ENCODE results near the gene MEP1A.

MEP1A gene

DNA sequence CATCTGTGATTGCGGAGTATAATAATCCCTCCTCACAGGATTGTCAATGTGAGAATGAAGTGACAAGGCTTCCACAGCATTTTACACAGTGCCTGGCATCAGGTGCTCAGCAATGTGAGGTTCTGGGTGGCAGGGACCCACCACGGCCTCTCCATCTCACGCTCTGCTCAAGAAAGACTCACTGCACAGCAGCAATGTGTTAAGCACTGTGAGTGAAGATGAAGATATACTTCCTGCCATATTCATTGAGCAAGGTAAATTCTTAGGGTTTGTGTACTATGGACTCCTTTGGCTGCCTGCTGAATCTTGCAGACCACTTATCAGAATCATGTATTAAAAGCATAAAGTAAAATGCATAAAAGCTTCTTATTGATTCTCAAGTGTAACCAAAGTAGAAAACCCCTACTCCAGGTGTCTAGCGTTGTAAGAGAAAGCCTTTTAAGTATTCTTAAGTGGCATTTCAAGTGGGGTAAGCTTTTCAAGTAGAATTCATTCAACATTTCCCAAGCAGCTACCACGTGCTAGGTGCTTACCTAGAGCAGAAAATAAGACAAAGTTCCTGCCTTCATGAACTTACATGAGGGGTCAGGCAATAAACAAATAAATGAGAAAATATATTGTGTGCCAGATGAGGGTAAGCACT, 17.0 kb upstream of the MEP1A start:
- no peak for DNase-seq

DNA sequence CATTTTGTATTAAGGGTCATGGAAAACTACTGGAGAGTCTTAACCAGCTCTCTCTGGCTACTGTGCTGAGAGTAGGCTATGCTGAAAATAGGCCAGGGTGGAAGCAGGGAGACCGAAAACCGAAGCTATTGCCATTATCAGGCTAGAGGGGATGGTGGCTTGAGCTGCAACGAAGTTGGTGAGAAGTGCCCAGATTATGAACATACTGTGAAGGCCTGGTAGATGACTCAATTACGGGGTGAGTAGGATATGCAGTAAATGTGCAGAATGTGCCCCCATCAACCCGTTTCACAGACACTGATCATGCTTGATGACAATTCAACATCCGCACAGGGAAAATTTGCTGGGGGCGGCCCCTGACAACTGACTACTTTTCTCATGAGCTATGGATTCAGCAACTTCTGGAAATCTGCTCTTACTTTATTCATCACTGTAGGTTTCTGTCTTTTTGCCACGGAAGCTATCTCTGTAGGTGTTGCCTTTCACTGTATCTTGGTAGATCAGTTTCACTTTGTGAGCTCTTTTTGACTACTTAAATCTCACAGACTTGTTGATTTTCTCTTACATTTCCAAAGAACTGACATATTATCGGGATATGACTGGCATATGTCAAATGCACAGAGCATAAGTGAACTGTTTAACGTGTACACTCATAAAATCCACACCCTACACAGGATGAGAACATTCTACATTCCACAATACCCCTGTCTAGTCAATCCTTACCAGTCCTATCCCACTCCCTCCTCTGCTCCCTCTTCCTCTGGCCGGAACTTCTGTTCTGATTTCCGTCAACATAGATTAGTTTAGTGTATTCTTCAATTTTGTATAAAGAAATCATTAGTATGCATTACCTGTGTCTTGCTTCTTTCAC, 15.5 kb upstream of the MEP1A start:
- DNase-seq = no peak

DNA sequence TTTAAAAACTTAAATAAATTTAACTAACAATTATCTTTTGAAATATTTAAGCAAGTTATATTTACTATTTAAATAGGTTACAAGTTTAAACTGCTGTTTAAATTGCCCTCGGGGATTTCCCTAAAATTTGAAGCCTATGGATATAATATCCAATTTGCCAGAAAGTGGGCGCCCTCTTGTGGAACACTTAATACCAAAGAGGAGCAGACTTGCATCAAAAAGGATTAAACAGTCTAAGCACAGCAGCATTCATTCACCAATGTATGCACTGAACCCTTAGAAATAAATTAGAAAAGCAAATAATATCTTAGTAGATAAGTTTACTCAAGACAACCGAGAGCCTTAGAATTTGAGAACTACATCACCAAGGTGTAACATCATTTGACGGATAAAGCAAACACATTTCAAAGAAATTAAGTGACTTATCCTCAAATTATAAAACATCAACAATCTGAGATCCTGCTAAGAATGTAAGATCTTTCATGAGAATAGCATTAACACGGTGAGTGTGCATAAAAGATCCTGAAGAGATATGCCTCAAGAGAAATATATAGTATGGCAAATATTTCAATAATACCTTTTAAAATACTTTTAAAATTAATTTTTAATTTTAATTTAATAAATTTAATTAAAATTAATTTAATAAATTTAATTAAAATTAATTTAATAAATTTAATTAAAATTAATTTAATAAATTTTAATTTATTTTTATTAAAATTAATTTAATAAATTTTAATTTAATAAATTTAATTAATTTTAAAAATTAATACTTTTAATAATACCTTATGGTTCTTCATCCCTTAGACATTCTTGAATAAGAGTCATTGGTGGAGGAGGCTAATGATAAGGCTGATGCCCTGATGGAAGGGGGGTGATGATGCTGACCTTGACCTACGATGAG, 11.5 kb upstream of the MEP1A start:
- peak; percentile 45 for DNase-seq

DNA sequence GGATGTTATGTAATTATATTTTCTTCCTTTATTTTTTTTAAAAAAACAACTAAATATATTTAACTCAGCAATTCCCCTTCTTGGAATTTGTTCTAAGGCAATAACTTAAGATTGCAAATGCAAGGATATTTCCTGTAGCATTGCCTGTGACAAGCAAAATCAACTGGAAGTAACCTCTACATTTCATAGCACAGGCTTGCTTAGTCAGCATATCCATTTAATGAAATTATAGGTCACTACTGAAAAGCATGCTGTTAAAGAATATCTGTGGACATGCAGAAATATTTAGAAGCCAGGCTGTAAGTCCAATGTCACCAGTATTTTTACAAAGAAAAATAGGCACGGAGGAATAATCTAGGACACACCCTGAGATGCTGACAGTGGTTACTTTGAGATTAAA, 8.7 kb upstream of the MEP1A start:
- no peak for DNase-seq

DNA sequence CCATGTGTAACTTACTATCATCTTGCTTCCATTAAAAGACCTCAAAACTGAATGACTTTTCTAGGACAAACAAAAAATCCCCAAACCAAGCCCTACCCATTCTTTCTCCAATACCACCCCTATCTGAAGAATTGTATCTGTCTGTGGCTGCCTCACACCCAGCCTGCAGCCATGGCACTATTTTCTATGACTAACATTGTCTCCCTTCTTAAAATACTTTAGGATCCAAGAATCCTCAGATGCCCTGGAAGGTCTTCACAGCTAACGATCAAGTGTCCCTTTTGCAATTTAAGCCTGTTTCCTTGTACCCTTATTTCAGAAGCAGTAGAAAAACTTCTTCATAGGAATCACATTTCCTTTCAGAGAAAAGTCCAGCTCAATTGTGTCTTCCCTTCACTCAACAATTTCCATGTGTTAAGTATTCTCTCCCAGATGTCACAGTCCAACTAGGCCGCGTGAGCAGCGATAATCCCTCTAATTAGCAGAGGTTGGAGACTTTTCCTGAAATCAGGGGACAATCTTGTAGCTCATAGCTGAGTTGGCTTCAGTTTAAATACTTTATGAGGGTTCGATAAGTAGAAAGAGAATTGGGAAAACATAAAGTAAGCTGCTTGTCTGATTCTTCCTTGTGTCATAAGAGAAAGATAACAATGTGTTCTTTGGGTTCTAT, 5.2 kb upstream of the MEP1A start:
- no peak for DNase-seq

DNA sequence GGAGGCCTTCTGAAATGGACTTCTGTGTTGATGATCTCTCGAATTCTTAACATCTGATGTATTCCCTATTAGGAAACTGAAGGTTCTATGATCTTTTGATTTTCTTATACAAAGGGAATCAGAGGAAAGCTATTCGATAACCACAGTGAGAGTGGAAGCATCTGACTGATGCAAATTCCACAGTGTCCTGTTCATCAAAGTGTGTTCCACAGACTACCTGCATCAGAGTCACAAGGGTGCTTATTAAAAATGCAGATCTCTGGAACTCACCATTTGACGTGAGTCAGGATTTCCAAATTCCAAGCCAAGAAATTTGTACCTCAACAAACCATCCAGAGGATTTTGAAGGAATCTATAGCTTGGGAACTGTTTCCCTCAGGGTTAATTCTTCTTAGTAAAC, 4.4 kb upstream of the MEP1A start:
- peak; percentile 3 for DNase-seq

DNA sequence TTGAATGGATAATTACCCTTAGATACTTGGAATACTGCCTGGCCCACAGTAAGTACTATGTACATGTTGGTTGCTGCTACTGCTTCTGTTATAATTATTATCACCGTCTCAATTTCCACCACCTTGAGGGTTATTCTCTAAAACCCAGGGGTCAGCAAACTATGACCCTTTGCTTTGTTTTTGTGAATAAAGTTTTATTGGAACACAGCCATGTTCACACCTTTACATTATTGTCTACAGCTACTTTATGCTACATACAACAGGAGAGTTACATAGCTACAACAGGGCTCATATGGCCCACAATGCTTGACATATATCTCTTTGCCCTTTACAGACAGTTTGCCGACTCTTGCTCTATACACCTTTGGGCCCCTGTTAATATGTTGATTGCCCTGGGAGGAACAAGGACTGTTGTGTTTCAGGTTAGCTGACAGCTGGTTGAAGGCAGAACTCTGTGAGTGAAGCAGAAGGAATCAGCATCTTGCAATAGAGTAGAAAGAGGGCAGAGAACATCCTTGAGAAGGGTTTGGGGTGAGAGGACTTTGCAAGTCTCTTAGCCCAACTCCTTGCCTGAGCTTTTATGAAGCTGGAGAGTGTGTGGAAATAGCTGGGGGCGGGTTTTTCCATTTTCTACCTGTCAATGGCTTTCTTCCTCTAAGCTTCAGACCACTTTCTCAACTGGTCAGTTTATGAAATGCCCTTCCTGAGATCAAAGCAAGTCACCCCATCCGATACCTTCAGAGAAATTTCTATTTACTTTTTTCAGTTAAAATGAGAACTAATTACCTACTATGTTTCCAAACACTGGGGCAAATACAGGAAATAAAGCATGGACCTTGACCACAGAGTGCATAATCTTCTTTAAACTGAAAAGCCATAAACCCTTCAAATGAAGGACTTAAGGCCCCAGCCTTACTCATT, 3.5 kb upstream of the MEP1A start:
- no peak for DNase-seq

DNA sequence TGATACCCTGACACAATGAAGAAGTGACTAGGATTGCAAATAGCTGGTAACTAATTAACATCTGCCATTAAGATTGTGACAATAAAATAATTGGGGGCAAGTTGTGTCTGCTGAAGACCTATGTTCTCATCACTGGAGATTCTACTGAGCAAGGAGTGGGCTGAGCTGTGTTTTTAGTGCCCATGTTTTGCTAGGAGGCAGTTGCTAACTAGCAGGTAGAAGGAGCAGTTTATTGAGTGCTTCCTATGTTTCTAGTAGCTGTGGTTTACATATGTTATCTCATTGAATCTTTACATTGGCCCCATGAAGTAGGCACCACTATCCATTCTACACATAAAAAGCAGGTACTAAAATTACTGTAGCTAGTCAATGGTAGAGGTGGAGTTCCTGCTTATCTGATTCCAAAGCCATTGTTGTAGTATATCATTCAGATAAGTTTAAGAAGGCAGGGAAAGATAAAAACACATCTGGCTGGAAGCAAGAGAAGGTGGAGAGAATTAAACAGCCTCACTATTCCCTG, 2.8 kb upstream of the MEP1A start:
- DNase-seq = no peak

DNA sequence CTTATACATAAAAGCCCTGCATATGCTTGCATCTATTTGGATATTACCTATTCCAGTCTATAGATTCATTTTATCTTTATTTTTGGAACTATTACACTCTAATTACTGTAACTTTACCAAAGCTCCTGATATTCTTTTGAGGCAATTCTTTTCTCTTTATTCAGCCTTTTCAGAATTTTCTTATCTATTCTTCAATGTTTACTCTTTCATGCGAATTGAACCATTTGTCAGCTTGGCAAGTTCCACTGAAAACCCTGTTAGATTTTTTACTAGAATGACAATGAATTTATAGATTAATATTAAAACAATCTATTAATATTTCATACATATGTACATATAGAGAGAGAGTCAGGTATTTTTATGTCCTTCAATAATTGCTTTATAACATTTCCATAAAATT, 554 bp upstream of the MEP1A start:
- no peak for DNase-seq

DNA sequence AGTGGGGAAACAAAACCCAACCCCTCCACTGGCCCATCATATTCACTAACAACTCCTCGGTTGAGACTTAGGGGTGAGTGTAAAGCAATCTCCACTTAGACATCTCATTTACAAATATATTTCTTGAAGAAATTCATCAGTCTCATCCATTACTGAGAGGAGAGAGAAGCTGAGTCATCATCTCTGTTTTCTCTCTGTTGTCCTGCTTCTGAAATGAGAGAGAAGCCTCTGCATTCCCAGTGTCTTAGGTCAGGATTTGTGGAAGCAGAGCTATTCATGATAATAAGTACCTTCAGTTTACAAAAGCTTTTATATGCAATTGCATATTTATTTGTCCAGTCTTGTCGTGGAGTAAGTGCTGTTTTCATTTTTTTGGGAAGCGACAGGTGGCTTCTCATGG, 879 bp downstream of the MEP1A start:
- no peak for DNase-seq

DNA sequence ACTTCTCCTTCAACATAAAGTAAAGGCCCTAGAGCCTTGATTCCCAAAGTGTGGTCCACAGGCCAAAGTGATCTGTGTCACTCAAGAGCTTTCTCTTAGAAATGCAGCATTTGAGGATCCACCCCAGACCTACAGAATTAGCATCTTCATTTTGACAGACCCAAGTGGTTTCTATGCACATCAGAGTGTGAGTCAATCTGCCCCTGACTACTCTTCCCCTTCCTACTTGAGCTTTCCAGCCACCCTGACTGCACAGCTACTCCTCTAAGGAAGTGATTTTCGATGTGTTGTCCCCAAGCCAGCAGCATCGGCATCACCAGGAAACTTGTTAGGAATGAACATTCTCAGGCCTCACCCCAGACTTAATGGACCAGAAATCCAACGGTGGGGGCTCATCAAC, 2.6 kb downstream of the MEP1A start:
- DNase-seq = no peak

DNA sequence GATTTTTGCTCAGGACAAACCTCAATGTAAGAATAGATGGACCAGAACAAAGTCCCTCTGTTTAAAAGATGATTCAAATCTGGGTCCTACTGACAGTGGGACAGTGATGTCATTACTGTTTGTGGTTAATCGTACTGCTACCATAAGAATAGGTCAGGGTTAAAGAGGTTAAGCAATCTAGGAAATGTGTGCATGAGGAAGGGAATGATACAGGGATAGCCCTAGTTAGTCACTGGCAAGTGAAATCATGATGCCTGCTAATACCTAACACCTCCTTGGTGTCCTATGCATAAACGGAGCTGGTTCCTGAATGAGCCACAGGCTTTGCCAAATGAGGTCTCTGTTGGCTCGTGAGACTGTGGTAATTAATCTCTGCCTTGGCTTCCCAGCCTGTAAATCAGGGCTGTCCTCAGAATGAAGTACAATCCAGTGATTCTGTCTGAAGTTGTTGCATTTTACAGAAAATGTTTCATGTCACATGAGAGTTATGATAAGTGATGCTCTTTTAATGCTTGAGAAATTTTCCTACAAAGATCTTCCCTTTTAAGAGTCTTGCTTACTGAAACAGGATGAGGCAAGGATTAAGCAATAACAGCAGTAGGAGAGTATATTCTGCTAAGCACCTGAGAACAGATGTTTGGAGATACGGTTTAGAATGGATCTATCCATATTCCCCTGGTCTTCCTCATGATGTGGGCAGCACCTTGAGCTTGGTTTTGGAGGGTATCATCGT, 3.8 kb downstream of the MEP1A start:
- DNase-seq = no peak

DNA sequence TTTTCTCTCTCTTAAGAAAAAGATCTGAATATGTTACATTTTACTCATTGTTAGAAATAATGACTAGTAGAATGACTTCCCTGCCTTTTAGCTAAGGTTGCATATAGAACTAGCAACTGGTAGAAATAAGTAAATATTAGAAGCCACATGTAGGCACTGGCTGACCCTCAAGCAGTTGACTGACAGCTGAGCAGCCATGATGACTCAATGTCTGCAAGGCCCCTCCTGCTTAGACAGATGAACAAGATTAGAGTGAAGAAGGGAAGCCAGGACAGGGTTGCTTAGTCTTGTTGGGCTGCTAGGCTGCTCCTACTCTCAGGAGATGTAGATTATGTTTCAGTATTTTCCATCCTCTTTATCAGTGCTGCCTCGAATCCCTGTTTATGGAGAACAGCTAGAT, 6.5 kb downstream of the MEP1A start:
- no peak for DNase-seq

DNA sequence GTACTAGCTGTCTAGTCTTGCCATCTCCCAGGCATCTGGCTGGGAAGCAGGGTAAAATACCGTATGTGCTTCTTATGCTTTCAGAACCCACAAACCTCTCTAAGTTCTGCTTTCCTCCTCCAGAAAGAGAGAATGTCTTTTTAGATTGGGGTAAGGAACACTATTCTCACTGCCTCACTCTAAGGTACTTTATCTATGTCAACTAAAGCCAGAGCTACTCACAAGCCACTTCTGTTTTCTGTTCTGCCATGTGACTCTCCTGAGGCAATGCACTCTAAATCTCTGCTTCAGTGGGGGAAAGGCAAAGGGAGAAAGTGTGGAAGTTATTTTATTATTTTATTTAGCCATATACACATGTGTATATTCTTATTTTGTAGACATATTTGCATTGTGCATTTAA, 15.6 kb downstream of the MEP1A start:
- no peak for DNase-seq

DNA sequence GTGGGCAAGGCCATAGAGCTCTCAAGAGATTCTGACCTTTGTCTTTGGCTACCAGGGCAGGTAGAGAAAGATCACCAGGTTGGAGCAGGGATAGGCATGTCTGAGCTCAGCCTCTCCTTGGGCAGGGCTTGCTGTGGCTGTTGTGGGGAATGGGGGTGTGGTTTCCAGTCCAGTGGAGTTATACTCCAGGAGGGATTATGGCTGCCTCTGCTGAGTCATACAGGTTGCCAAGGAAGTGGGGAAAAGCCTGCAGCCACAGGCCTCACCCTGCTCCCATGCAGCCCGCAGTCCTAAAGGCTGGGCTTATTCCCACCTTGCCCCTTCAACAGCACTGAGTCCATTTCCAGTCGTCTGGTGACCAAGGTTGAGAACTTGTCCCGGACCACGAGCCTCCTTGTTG, 21.9 kb downstream of the MEP1A start:
- DNase-seq = no peak

DNA sequence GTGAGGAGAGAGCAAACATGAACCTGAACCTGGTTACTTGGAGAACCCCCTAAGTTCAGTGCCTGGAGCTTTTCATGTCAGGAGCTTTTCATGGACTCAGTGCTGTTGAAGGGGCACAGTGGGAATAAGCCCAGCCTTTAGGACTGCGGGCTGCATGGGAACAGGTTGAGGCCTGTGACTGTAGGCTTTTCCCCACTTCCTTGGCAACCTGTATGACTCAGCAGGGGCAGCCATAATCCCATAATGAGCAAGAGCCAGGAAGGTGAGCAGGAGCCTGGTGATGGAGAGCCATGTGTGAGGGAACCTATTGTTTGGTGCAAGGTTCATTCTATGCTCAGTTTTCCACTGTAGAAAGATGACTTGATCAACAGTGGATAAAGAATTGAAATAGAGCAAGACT, 23.4 kb downstream of the MEP1A start:
- DNase-seq = no peak

DNA sequence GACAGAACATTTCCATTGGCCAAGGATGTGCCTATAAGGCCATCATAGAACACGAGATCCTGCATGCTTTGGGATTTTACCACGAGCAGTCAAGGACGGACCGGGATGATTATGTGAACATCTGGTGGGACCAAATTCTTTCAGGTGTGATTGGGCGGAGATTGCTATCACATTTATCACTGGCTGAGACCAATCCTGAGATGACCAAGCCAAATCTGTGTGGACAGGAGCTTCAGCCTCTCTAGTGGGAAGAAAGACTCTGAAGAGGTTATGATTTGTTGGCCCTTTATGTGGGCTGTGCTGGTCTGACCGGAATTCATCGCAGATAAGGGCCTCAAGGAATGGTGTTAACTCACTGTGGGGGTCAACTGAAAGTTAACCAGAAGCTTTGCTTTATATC, 26.4 kb downstream of the MEP1A start:
- DNase-seq = no peak

DNA sequence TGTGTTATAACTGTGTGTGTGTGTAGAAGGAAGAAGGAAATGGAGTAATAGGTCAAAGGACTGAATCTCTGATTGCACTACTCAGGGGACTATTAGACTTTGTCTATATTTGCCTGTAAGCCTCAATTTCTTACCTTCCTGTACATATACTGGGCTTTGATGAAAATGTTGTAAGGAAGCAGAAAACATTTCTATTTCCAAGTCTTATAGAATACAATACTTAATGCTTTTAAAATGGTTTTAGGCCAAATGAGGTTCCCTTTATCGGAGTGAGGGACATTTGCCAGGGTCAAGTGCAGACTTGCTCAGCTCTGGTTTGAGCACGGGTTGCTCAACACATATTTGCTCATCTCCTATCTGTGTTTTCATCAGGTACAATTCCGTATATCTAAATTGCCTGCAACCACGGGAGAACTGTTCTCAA, 28.3 kb downstream of the MEP1A start:
- no peak for DNase-seq

DNA sequence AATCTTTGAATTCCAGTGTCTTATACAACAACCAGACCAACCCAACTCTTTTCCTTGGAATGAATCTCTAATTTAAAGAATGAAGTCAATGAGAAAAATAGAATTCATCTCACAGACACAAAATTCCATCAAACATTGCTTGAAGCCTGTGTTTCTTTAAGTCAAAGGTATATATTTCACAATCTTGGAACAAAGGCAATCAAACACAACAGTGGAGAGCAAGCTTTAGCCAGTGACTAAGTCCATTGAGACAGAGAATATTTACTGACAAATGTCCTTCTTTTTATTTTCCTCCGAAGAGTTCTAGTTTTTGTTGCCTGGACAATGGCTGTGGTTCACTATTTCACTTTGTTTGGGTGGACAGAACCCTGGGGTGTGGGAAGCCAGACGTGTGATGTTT, 35.8 kb downstream of the MEP1A start:
- DNase-seq = no peak

DNA sequence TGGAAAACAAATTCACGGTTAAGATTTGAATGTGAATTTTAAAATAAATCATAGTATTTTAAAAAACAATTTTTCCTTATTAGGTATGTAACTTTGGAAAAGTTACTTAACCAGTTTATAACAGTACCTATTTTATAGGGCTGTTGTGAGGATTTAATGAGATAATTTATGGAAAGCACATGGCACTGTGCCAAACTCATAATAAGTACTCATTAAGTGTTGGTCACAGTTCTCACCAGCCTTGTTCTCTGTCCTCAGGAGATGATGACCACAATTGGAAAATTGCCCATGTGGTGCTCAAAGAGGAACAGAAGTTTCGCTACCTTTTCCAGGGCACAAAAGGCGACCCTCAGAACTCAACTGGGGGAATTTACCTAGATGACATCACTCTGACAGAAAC, 39.6 kb downstream of the MEP1A start:
- DNase-seq = no peak
